PC-3 (cell line): ENCODE measurements around the gene CDKN1A. TPM values are rescaled to one million over a fixed set of nuclear protein-coding genes. Genes with fewer than 3 reads are reported as not detected.
A peak's percentile ranks its signal among the peaks of the same experiment; 100 is the strongest.

Experiments used
- ATAC-seq: fragments of 200-7000 bp; cut with Tn5 transposase; 2 replicates; pipeline ENCODE4 v1.9.1; 2020; ENCODE audit warnings: mild to moderate bottlenecking, moderate library complexity
- BruUV-seq: library from RNA; stranded (reverse); fragments of 400-500 nt; replicated peaks from 2 replicates; lab custom pipeline; 2021; lab: Mats Ljungman, UMichigan
- CTCF ChIA-PET: fragments of 300-600 bp; sonication (Branson Sonifier 250); formaldehyde crosslinking; loops from one replicate; lab custom pipeline; 2022; ENCODE audit warnings: antibody characterized with exemption; lab: Charles Lee
- POLR2A ChIA-PET: fragments of 300-600 bp; sonication (Branson Sonifier 250); formaldehyde crosslinking; loops from one replicate; lab custom pipeline; 2022; ENCODE audit warnings: antibody characterized with exemption; ENCODE audit not compliant: unreplicated experiment; lab: Charles Lee
- DNase-seq: peaks from one replicate; pipeline ENCODE4 v3.0.0-alpha.2; 2015
- H2AFZ ChIP-seq: fragments of 300-600 bp; sonication (generic); 2 replicates; pipeline ENCODE4 v1.6.0; 2016; ENCODE audit warnings: antibody characterized with exemption, low read length
- H3F3A ChIP-seq: fragments of 300-600 bp; sonication (generic); one replicate; pipeline ENCODE4 v1.6.0; 2017; ENCODE audit warnings: antibody characterized with exemption, low read length, control low read depth, mild to moderate bottlenecking; ENCODE audit not compliant: unreplicated experiment
- H3K27ac ChIP-seq: fragments of 300-600 bp; sonication (generic); 2 replicates; pipeline ENCODE4 v1.5.1; 2016; ENCODE audit warnings: mild to moderate bottlenecking, low read length
- H3K27me3 ChIP-seq: fragments of 300-600 bp; sonication (generic); 2 replicates; pipeline ENCODE4 v1.6.1; 2016; ENCODE audit warnings: low read length, mixed read lengths
- H3K36me3 ChIP-seq: fragments of 300-600 bp; sonication (generic); 2 replicates; pipeline ENCODE4 v1.6.1; 2016; ENCODE audit warnings: low read depth, mixed run types, low read length, mixed read lengths
- H3K4me1 ChIP-seq: fragments of 300-600 bp; sonication (generic); 2 replicates; pipeline ENCODE4 v1.5.1; 2016; ENCODE audit warnings: low read length; ENCODE audit not compliant: insufficient read depth
- H3K4me2 ChIP-seq: fragments of 300-600 bp; sonication (generic); 2 replicates; pipeline ENCODE4 v1.6.0; 2016; ENCODE audit warnings: low read length
- H3K4me3 ChIP-seq: fragments of 300-600 bp; sonication (generic); 2 replicates; pipeline ENCODE4 v1.5.1; 2016; ENCODE audit warnings: mild to moderate bottlenecking, low read length, mixed read lengths
- H3K79me2 ChIP-seq: fragments of 300-600 bp; sonication (generic); 2 replicates; pipeline ENCODE4 v1.6.1; 2017; ENCODE audit warnings: low read length, mixed read lengths
- H3K9ac ChIP-seq: fragments of 300-600 bp; sonication (generic); 2 replicates; pipeline ENCODE4 v1.6.0; 2016; ENCODE audit warnings: mild to moderate bottlenecking, low read length
- H3K9me2 ChIP-seq: fragments of 300-600 bp; sonication (generic); replicated peaks from 2 replicates; pipeline ENCODE4 v1.6.1; 2016; ENCODE audit warnings: mixed run types, low read length, mixed read lengths
- H3K9me3 ChIP-seq: fragments of 300-600 bp; sonication (generic); 2 replicates; pipeline ENCODE4 v1.6.1; 2016; ENCODE audit warnings: low read length, mixed read lengths
- H4K20me1 ChIP-seq: fragments of 300-600 bp; sonication (generic); 2 replicates; pipeline ENCODE4 v1.6.1; 2016; ENCODE audit warnings: low read length, mixed read lengths
- EZH2 ChIP-seq: fragments of 300-600 bp; sonication (generic); IDR thresholded peaks from one replicate; pipeline ENCODE4 v1.6.1; 2017; ENCODE audit warnings: antibody characterized with exemption, mild to moderate bottlenecking, low read length; ENCODE audit not compliant: unreplicated experiment
- EZH2phosphoT487 ChIP-seq: fragments of 300-600 bp; sonication (generic); IDR thresholded peaks from 2 replicates; pipeline ENCODE4 v1.6.1; 2018; ENCODE audit warnings: mild to moderate bottlenecking, antibody characterized with exemption, low read length, borderline replicate concordance
- intact Hi-C: fragments of 100-400 bp; cut with micrococcal nuclease; formaldehyde crosslinking; loops from 2 replicates; pipeline ENCODE4 v1.9.0; 2023
- total RNA-seq: library from RNA; depleted of rRNA; stranded (reverse); fragments of >200 nt; gene quantifications from 2 replicates; pipeline ENCODE4 v1.2.3, GENCODE V29; 2014
- TF ChIP-seq, protein P1 (sequence below): fragments of 300-600 bp; sonication (generic); conservative IDR thresholded peaks from 2 replicates; pipeline ENCODE4 v1.5.1; 2017; ENCODE audit warnings: antibody characterized with exemption, low read depth, mild to moderate bottlenecking, low read length

Gene CDKN1A
- total RNA-seq, 1 experiment from 2014 or later, result 79.5 TPM

DNA sequence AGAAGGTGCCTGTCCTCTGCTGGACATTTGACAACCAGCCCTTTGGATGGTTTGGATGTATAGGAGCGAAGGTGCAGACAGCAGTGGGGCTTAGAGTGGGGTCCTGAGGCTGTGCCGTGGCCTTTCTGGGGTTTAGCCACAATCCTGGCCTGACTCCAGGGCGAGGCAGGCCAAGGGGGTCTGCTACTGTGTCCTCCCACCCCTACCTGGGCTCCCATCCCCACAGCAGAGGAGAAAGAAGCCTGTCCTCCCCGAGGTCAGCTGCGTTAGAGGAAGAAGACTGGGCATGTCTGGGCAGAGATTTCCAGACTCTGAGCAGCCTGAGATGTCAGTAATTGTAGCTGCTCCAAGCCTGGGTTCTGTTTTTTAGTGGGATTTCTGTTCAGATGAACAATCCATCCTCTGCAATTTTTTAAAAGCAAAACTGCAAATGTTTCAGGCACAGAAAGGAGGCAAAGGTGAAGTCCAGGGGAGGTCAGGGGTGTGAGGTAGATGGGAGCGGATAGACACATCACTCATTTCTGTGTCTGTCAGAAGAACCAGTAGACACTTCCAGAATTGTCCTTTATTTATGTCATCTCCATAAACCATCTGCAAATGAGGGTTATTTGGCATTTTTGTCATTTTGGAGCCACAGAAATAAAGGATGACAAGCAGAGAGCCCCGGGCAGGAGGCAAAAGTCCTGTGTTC is 1.3 kb upstream of the CDKN1A start:
- POLR2A ChIA-PET, result no interaction called here
- DNase-seq (no peak), ATAC-seq (no peak)
- intact Hi-C loops, result no loop called here
- Histone ChIP-seq H3K4me1 (peaks cover 20% of the 10 kb centered on the region), H3K79me2 (peaks cover 14% of the 10 kb centered on the region; the same call in 1 of the 2 replicates), H3F3A (no peaks in the 10 kb centered on the region), H3K27me3 (no peaks in the 10 kb centered on the region), H3K27ac (no peak overlapping the region), H3K9ac (no peak overlapping the region), H3K9me3 (no peaks in the 10 kb centered on the region), H4K20me1 (no peaks in the 10 kb centered on the region), H3K4me3 (no peak overlapping the region), H3K9me2 (no peaks in the 10 kb centered on the region), H3K4me2 (no peak overlapping the region), H2AFZ (no peak overlapping the region), H3K36me3 (no peaks in the 10 kb centered on the region)
- no TSS peak for BruUV-seq
- CTCF ChIA-PET, result no interaction called here
- TF ChIP-seq, protein P1, sequence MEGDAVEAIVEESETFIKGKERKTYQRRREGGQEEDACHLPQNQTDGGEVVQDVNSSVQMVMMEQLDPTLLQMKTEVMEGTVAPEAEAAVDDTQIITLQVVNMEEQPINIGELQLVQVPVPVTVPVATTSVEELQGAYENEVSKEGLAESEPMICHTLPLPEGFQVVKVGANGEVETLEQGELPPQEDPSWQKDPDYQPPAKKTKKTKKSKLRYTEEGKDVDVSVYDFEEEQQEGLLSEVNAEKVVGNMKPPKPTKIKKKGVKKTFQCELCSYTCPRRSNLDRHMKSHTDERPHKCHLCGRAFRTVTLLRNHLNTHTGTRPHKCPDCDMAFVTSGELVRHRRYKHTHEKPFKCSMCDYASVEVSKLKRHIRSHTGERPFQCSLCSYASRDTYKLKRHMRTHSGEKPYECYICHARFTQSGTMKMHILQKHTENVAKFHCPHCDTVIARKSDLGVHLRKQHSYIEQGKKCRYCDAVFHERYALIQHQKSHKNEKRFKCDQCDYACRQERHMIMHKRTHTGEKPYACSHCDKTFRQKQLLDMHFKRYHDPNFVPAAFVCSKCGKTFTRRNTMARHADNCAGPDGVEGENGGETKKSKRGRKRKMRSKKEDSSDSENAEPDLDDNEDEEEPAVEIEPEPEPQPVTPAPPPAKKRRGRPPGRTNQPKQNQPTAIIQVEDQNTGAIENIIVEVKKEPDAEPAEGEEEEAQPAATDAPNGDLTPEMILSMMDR, result no peak
- TF ChIP-seq EZH2 (no peak), EZH2phosphoT487 (no peak)

DNA sequence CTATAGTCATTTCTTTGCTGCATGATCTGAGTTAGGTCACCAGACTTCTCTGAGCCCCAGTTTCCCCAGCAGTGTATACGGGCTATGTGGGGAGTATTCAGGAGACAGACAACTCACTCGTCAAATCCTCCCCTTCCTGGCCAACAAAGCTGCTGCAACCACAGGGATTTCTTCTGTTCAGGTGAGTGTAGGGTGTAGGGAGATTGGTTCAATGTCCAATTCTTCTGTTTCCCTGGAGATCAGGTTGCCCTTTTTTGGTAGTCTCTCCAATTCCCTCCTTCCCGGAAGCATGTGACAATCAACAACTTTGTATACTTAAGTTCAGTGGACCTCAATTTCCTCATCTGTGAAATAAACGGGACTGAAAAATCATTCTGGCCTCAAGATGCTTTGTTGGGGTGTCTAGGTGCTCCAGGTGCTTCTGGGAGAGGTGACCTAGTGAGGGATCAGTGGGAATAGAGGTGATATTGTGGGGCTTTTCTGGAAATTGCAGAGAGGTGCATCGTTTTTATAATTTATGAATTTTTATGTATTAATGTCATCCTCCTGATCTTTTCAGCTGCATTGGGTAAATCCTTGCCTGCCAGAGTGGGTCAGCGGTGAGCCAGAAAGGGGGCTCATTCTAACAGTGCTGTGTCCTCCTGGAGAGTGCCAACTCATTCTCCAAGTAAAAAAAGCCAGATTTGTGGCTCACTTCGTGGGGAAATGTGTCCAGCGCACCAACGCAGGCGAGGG is 594 bp upstream of the CDKN1A start:
- Histone ChIP-seq H3F3A (no peaks in the 10 kb centered on the region), H3K4me3 (peak overlapping the region; percentile 76; the same call in 1 of the 2 replicates), H4K20me1 (no peaks in the 10 kb centered on the region), H3K9me2 (no peaks in the 10 kb centered on the region), H3K9me3 (no peaks in the 10 kb centered on the region), H3K4me1 (peaks cover 27% of the 10 kb centered on the region), H3K79me2 (peaks cover 14% of the 10 kb centered on the region; the same call in 1 of the 2 replicates), H2AFZ (peak overlapping the region; percentile 36; the same call in 1 of the 2 replicates), H3K27ac (no peak overlapping the region), H3K9ac (no peak overlapping the region), H3K36me3 (no peaks in the 10 kb centered on the region), H3K27me3 (no peaks in the 10 kb centered on the region), H3K4me2 (peak overlapping the region; percentile 97)
- BruUV-seq, result no TSS peak
- ChIA-PET CTCF (interaction anchor here (0.9 to 1.1 kb wide), 2 partner anchors 53 to 63 kb away, joined by 3 to 4 read pairs; no protein-coding TSS in a partner anchor), POLR2A (interaction anchor here (0.5 to 1.1 kb wide), 3 partner anchors 33 to 62 kb away, joined by 3 to 4 read pairs (median 3); no protein-coding TSS in a partner anchor)
- intact Hi-C loops, result no loop called here
- no peak for DNase-seq
- no peak for ATAC-seq
- TF ChIP-seq EZH2, result no peak
- TF ChIP-seq, protein P1, result no peak
- TF ChIP-seq EZH2phosphoT487, result no peak
